HPDE6-E6E7 (cell line): ENCODE data around the gene ETS2.
"Not testable (repeated sequence)": the region's sequence is repeated elsewhere in the genome, so short reads cannot be mapped to it uniquely, and the experiment has no call there.

ENCODE experiments used
- DNase-seq: peaks from one replicate; pipeline ENCODE4 v3.0.0; 2011; ENCODE audit warnings: missing footprints; ENCODE audit errors: extremely low spot score

ETS2 gene

DNA sequence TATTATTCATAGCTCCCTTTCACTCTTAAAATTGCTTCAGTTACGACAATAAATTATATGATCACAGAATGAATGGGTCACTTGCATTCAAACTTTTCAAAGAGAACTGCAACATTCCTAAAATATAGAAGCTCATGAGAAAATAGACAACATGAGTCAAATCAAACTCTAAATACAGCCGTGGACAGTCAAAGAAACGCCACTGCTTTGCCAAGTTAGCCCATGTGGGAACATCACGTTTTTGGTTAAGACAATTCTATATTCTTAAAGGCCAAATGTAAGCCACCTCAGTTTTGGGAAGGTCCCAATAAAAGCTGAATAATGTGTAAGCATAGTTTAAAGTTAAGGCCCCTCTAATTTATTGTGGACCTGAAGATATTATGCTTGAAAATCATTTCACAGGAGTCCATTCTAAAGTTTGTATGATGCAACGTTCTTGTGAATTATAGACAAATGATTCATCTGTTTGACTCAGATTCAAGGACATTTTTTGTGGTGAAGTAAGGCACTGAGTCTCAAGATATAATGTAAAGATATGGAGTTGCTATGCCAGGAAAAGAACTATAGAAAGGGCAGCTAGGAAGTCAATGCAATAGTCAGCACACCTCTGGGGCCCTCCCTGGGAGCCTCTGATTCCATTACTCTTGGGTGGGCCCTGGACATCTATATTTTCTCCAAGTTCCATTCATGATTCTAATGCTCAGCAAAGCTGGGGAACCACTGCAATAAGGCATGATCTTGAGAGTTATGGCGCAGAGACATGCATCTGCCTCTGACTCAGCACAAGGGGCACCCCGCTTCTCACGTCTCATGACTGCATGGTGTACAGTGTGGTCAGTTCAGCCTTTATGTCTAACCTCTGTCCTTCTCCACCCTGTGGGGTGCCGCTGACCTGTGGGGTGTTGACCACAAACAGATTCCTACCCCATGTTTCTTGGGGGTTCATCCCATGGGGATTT, 33.9 kb downstream of the ETS2 start:
- peak; percentile 69 for DNase-seq

GRCh38 chr21:38840456-38841300, 34.9 kb downstream of the ETS2 start:
- no peak for DNase-seq

GRCh38 chr21:38841472-38841871, 35.7 kb downstream of the ETS2 start:
- no peak for DNase-seq

DNA sequence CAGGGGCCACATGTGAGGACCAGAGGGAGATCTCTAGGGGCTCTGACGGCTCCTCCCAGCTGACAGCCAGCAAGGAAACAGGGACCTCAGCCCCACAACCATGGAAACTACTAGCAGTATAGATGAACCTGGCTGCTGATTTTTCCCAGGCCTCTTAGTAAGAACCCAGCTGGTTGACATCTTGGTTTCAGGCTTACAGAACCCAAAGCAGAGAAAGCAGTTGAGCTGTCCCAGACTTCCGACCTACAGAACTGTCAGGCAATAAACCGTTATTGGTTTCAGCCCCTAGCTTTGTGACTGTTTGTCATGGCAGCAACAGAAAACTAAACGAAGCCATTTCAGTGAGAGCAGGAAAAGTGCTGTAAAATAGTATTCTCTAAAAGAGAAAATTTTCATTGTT, 36.4 kb downstream of the ETS2 start:
- no peak for DNase-seq

- no peak for DNase-seq
Measured at GRCh38 chr21:38843379-38843778, 37.6 kb downstream of the ETS2 start.

DNA sequence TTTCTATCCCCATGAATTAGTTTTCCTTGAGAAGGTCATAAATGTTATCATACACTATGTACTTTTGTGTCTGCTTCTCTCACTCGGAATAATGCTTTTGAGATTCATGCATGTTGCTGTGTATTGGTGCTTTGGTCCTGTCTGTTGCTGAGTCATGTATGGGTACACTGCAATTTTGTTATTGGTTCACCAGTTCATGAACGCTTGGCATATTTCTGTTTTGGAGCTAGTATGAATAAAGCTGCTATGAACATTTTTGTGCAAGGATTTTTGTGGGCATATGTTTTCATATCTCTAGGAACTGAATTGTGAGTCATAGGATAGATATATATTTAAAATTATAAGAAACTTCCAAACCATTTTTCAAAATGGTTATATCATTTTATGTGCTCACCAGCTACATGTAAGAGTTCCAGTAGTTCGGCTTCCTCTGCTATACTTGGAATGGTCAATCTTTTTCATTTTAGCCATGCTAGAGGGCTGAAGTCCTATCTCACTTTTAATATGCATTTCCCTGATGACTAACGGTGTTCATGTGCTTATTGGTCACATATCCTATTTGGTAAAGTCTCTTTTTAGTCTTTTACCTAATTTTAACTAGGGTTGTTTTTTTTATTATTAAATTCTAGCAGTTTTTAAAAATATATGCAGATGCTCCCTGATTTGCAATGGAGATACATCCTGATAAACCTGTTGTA, 38.2 kb downstream of the ETS2 start:
- DNase-seq: no peak

GRCh38 chr21:38845374-38845773, 39.6 kb downstream of the ETS2 start:
- not testable (repeated sequence) for DNase-seq

- no peak for DNase-seq
Measured at GRCh38 chr21:38847556-38847955, 41.8 kb downstream of the ETS2 start.

- DNase-seq: no peak
Measured at GRCh38 chr21:38848187-38848609, 42.5 kb downstream of the ETS2 start.

GRCh38 chr21:38849776-38850175, 44.0 kb downstream of the ETS2 start:
- DNase-seq: no peak

DNA sequence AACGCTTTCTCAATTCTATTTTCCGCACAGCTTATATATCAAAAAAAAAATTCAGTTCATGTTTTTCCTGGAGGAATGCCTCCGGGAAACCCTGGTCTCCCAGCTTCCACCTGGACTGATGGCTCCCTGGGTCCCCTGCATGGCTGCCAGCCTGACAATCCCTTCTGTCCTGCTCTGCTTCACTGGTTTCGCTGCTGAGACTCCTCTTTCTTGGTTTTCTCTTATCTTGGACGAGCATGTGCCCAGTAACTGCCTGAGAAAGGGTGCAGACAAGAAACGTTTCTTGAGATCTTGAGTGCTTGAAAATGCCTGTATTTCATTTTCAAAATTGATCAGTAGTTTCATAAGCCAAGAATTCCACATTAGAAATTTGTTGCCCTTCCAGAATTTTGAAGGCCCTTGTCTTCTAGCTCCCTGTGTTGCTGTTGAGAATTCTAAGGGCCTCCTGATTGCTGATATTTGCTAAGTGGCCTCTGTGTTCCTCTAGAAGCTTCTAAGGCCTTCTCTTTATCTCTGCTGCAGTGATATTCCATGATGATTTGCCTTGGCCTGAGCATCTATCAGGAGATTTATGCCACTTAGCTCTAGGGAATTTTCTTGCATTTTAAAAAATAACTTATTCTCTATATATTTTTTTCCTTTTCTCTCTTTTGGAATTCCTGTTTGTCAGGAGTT, 44.7 kb downstream of the ETS2 start:
- no peak for DNase-seq

- no peak for DNase-seq
Measured at GRCh38 chr21:38851101-38851500, 45.4 kb downstream of the ETS2 start.

- DNase-seq: no peak
Measured at GRCh38 chr21:38852278-38852677, 46.5 kb downstream of the ETS2 start.

- no peak for DNase-seq
Measured at GRCh38 chr21:38852708-38853107, 47.0 kb downstream of the ETS2 start.

GRCh38 chr21:38853421-38853919, 47.7 kb downstream of the ETS2 start:
- DNase-seq: peak; percentile 93

DNA sequence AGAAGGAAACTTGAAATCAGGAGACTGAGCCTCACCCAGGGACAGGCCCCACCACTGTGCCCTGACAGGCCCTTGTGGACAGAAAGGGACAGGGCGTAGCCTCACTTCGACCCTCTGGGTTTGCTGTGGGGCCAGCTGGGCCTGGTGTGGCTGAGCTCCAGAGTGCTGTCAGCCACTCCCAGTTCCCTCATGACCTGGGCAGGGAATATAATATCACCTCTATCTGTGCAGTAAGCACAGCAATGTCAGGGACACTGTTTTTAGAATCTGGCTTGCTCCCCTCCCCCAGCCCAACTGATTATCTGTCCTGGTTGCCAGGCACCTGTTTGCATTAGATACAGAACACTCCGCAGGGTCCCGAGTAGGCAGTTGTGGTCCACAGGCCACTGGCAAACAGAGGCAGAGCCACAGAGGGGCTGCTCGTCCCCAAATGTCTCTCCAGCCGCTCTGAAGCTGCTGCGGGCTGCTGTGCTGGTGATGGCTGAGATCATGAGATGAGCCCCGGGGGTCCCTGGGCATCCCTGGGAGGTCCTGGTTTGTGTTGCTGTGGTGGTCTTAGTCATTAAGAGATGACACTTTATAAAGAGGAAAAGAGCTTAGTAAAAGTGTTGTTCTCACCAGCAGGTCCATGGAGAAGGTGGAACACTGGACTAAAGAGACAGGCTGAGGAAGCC, 51.6 kb downstream of the ETS2 start:
- no peak for DNase-seq

- DNase-seq: no peak
Measured at GRCh38 chr21:38858026-38858811, 52.5 kb downstream of the ETS2 start.

GRCh38 chr21:38858812-38859205, 53.1 kb downstream of the ETS2 start:
- DNase-seq: no peak

GRCh38 chr21:38859852-38860251, 54.1 kb downstream of the ETS2 start:
- no peak for DNase-seq

DNA sequence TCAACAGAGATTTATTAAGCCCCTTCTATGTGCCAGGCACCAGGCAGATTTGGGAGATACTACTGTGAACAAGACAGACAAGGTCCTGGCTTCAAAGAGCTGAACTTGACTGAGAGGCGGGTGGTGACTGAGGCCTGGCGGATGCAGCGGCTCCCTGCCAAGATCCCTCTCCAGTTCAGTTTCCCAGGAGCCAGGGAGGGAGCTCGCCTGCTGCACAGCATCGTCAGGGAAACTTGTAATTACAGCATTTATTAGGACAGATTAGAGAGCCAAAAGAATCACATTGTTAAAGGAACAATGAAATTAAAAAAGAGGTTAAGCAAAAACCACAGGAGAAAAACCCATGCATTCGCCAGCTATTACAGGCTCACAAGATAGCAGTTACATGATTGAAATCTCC, 55.3 kb downstream of the ETS2 start:
- no peak for DNase-seq
